GM21423 (cell line): ENCODE measurements around the gene FMNL1.

Source experiments
- ATAC-seq: cut with Tn5 transposase; IDR thresholded peaks from one replicate; pipeline ENCODE4 v1.9.1; 2021; ENCODE audit warnings: mild to moderate bottlenecking, moderate library complexity; ENCODE audit not compliant: unreplicated experiment

FMNL1 gene

DNA sequence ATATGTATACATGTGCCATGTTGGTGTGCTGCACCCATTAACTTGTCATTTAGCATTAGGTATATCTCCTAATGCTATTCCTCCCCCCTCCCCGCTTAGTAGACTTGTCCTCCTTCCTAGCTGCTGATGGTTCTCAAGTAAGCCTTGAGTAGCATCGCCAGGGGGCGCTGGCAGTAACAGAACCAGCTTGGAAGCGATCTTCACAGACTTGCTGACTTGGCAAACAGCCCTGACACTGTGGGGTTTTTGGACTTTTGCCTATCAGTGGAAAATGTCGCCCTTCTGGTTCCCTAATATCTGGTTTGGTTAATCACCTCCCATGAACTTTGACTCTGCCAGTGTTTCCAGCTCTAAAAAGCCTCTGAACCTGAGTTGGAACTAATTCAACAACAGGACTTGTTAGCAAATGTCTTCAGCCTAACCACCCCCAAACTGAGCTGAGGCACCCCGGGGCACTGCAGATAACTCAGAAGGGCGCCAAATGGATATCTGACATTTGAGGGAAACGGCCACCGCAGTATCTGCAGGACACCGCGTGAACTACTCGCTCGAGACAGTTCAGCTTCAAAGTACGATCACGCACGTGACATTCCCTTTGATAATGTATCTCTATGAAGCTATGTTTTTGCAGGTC, 55.6 kb downstream of the FMNL1 start:
- ATAC-seq, result no peak

DNA sequence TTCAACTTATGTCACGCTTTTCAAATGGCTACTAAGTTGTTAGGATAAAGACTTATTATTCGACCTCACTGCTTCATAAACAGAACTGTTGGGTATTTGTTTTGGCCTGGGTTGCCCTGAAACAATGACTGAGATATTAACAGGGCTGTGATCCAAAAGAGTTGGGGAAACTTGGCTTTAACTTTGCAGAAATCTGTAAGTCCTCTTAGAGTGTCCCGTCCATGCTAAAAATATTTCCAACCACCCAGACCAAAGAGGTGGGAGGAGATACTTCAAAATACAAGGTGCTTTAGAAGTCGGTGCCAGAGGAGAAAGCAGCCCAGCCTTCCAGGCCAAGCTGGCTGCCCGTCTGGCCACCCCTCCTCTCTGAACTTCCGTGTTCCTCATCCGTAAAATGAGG, 56.3 kb downstream of the FMNL1 start:
- no peak for ATAC-seq

GRCh38 chr17:45279898-45280297, 58.2 kb downstream of the FMNL1 start:
- no peak for ATAC-seq

DNA sequence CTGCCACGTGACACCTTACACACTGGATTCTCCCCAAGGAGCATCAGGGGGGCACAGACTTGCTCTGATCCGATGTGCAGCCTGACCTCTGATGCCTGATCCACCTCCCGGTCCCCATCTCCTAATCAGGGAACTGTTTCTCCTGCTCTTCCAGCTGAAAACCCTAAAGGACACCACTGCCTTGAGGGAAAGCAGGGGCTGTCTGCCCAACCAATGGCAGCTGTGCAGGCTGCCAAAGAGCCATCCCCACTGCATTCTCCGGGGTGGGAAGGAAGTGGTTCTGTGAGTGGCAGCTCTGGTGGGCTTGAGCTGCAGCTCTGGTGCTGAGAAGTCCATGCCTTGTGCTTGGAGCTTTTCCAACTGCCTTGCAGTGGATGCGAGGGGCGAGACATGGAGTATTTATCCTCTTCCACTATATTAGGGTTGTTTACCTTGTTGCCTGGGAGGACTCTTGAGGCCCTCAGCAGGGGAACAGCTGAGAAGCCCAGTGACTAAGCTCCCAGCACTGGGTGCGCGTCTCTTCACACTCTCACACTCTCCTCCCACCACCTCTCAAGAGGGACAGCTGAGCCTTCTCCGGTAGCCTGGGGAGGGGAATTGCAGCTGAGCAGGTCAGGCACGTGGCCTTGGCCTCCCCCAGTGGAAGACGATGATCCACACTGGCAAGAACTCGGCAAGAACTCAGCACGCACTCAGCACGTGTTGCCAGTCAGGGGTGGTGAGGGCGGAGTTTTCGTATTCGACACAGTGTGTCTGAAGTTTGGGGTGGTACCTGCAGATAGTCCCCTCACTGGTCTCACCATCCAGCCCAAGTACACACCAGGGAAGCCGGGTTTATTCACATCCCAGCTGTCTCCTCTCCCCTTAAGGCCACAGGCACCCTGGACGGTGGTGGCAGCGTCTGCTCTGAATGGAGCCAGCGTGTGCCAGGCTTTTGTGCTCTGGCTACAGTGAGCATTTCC, 61.3 kb downstream of the FMNL1 start:
- ATAC-seq, result no peak

GRCh38 chr17:45283711-45284110, 62.0 kb downstream of the FMNL1 start:
- ATAC-seq, result no peak

DNA sequence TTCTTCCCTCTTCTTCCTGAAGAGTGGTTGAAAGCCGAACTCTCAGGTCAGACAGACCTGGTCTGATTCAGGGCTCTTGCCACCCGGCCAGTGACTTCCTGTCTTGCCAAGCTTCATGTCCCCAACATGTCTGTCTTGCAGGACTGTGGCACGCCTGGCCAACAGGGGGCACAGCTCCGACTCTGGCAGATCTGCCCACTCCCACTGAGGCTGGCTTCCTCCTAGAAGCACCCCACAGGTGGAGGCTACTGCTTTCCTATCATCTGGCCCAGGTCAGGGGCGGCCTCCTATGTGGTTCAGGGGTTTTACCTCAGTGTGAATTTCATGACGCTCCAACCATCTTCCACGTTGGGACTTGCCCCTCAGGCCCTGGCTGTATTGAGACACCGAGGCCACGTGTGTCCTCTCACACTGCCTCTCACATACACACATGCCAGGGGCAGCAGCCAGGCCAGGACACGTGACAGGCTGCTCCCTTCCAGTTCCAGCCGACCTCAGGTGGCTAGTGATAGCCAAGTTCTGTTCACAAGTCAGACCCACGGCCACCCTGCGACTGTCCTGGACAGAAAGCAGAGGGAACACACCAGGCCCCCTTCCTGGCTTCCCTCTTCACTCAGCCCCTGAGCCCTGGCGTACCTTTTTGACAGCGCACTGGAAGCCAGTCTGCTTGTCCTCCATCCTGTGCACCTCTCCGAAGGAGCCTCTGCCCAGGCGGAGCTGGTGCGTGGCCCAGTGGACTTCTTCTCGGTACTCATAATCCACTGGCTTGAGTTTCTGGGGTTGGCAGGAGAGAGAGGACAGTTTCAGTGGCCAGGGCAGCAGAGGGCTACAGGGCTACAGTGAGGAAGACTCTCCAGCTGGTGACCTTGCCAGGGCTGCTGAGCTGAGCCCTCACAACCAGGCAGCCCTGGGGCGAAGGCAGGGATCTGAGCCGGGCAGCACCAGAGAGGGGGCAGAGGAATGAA, 62.8 kb downstream of the FMNL1 start:
- ATAC-seq, result no peak

DNA sequence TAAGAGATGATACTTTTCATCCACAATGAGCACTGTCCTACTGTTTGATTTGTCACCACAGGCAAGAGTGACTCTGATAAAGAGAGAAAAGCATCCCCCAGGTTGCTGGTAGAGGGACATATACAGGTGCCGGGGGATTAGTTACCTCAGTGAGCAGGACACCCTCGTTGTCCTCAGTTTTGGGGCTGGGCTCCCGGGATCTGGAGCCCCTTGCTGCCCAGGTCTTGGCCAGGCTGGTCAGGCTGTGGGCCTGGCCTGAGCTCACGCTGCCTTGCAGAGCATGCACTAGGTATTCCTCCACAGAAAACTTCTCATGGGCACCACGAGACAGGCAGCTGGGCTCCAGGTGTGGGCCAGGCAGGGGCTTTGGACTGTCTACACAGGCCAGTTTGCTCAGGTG, 64.6 kb downstream of the FMNL1 start:
- no peak for ATAC-seq

- ATAC-seq, result no peak
Observed at GRCh38 chr17:45287526-45288500, 66.1 kb downstream of the FMNL1 start.

DNA sequence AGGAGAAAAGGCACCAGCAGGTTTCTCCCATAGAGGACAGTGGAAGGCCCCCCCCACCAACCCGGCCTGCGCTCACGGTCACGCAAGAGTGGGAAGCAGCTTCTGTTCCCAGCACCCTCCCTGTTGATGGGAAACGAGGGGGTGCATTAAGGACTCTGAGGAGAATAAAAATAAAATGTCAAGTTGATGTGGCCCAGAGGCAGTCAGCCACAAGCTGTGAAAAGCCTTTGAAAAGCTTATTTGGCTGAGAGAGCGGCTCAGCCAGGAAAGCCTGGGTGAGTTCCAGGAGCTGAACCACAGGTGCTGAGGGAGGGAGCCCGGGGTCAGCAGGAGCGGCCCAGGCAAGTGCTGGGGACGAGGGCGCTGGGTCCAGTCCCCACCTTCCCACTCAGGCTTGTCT, 67.1 kb downstream of the FMNL1 start:
- ATAC-seq, result no peak

DNA sequence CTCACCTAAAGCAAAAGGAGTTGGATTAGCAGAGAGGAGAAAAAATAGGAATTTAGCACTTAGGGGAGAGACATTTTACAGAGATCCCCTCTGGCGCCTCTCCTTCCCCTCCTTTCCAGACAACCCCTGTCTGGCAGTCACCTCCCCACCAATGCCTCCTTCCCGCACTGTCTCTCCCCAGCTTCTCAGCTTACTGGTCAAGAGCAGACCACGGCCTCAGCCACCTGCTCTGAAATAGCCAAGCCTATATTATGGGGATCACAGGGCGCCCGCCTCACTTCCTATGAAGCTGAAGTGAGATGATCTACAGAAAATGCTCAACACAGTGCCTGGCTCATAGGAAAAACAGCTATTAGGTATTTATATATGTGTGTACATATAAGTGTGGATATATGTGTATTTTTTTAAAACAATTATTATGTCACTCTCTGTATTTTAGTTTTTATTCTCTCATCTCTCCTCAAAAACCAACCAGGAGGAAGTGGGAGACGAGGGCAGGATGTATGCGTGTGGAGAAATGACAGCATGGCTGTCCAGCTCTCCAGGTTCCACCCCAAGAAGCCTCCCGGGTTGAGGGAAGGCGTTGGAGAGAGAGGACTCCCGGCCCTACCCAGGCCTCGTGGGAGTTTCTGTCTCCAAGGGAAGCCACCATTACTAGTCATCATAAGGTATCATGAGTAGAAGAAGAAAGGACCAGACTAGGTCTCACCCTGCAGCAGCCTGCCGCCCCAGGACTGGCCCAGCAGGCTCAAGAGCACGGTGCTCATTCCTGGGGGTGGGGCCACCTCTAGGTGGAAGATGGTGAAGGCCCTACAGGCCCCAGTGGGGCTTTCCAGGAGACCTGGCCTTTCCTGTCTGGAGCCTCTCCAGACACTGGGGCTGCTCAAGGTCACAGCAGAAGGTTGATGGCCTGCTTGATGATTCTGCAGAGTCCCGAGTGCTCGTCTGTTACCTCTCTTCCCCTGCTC, 67.9 kb downstream of the FMNL1 start:
- no peak for ATAC-seq

DNA sequence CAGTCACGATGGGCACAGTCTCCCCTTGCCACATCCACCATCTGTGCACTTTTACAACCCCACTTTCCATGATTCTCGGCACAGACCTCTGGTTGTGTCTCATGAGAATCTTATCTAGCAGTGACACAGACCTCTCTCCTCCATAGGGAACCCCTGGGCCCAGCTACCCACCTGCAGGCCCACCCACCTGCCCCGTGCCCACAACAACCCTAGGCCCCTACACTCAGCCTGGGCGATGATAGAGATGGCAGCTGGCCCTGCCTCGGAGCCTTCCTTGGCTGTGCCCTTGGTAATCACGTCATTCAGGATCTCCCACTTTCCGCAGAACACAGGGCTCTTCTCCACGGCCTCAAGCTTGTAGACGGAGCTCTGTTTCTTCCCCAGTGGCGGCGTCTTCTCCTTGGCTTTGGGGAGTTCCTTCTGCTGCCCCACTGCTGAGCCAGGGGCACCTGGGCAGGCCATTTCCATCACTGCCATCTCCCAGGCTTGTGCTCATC, 68.6 kb downstream of the FMNL1 start:
- ATAC-seq, result no peak

GRCh38 chr17:45291171-45291805, 69.6 kb downstream of the FMNL1 start:
- ATAC-seq, result no peak

- ATAC-seq, result no peak
Observed at GRCh38 chr17:45292696-45293412, 71.2 kb downstream of the FMNL1 start.

DNA sequence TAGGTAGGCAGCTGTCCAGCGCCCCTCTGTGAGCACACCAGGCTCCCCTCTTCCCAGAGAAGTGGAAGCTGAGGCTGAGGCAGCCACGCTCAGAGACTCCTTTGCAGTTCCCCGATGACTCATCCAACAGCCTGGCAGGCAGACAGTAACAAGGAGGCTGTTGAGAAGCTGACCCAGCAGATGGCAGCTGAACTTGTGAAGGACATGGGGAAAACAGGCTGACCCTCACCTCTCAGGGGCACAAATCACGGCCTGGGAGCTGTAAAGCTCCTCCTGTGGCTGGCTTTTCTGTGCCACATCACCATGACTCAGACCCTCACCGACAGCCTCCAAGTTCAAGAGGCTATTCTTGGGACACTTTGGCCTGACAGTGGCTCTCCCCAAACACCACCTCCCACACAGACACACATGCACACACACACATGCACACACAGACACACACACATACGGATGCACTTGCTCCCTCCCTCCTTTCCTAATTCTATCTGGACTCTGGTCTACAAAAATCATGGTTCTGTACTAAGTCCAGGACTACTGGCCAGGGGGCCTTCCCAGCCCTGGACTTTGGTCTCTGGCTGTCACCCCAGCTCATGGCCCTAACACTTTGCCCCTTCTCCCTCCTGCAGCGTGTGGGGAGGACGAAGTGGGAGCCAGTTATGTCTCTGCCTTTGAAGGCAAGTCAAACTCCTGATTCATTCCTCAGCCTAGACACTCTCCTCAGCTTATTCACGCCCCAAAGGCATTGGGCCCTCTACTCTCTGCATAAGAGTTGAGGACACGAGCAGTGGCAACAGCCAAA, 71.9 kb downstream of the FMNL1 start:
- no peak for ATAC-seq

- ATAC-seq, result no peak
Observed at GRCh38 chr17:45294506-45294905, 72.8 kb downstream of the FMNL1 start.

DNA sequence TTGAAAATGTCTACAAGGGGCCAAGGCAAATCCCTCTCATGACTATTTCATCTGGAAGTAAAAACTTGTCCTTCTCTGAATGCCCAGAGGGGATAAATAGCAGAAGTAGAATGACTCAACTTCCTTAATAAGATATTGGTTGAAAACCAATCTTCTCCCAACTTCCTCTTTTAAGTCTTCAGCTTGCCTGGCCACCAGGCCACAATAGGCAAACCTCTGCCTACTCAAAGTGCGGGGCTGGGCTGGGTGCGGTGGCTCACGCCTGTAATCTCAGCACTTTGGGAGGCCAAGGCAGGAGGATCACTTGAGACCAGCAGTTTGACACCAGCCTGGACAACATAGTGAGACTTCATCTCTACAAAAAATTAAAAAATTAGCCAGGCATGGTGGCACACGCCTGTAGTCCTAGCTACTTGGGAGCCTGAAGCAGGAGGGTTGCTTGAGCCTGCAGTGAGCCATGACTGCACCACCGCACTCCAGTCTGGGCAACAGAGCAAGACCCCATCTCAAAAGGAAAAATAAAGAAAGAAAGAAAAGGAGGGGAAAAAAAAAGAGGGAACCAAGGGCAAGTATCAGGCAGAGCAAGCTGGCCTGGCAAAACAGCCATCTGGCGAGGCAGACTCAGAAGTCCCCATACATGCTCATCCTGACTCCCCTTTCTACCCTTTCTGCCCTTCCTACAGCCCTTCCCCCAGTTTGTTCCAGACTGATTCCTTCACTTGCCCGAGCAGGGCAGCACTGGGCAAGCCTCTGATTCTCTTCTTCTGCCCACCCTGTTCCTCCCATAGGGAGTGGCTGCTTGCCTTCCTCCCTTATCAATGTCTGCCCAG, 74.5 kb downstream of the FMNL1 start:
- no peak for ATAC-seq
